GM12878 (cell line): ENCODE measurements around the gene EPHB1. TPM values are rescaled to one million over a fixed set of nuclear protein-coding genes. Genes with fewer than 3 reads are reported as not detected.

Experiments used
- ATAC-seq: fragments of 200-7000 bp; cut with Tn5 transposase; 3 replicates; pipeline ENCODE4 v1.9.1; 2020; ENCODE audit warnings: mild to moderate bottlenecking, moderate library complexity
- BruUV-seq: library from RNA; stranded (reverse); fragments of 400-500 nt; replicated peaks from 2 replicates; lab custom pipeline; 2021; lab: Mats Ljungman, UMichigan
- CTCF ChIA-PET: fragments of 300-600 bp; sonication (Branson Sonifier 250); formaldehyde crosslinking; extraction: SDS; loops from one replicate; lab custom pipeline; 2021; ENCODE audit warnings: inconsistent platforms; lab: Yijun Ruan, JAX
- POLR2A ChIA-PET: fragments of 350-600 bp; formaldehyde crosslinking; extraction: SDS; loops from one replicate; lab custom pipeline; 2021; ENCODE audit warnings: inconsistent platforms; lab: Charles Lee
- RAD21 ChIA-PET: fragments of 300-600 bp; sonication (Branson Sonifier 250); formaldehyde crosslinking; loops from one replicate; lab custom pipeline; 2023; ENCODE audit warnings: antibody characterized with exemption; ENCODE audit not compliant: unreplicated experiment; lab: Charles Lee
- SMC1A ChIA-PET: fragments of 300-600 bp; sonication (Branson Sonifier 250); formaldehyde crosslinking; loops from one replicate; lab custom pipeline; 2023; ENCODE audit not compliant: unreplicated experiment, uncharacterized antibody; lab: Charles Lee
- DNase-seq: peaks from one replicate; pipeline ENCODE4 v3.0.0-alpha.2; 2011; ENCODE audit warnings: low read depth, low spot score
- FAIRE-seq: peaks from 3 replicates; lab custom pipeline; 2011; peaks lifted over from hg19 to GRCh38; lab: Jason Lieb, UNC
- H2AFZ ChIP-seq: 2 replicates; pipeline ENCODE4 v1.6.0; 2011; ENCODE audit warnings: low read depth, low read length, control low read depth; ENCODE audit not compliant: control insufficient read depth
- H3K27ac ChIP-seq: 2 replicates; pipeline ENCODE4 v1.5.1; 2011; ENCODE audit warnings: control low read depth; ENCODE audit not compliant: control insufficient read depth, insufficient read depth
- H3K27me3 ChIP-seq, 2 experiments: replicated peaks in 1 of 2; 2 replicates each; pipeline versions ENCODE4 v1.6.0 to v1.6.1; 2011; ENCODE audit warnings: low read length in 1 of 2; ENCODE audit not compliant: control insufficient read depth in 2 of 2, insufficient read depth in 2 of 2
- H3K36me3 ChIP-seq, 2 experiments: 2 replicates each; pipeline ENCODE4 v1.5.1; 2011; ENCODE audit warnings: low read length in 1 of 2; ENCODE audit not compliant: control insufficient read depth in 2 of 2, insufficient read depth in 2 of 2
- H3K4me1 ChIP-seq: 2 replicates; pipeline ENCODE4 v1.6.1; 2011; ENCODE audit warnings: mild to moderate bottlenecking, low read length, moderate library complexity, mixed read lengths; ENCODE audit not compliant: control insufficient read depth, insufficient read depth
- H3K4me2 ChIP-seq: 2 replicates; pipeline ENCODE4 v1.6.0; 2011; ENCODE audit warnings: control low read depth; ENCODE audit not compliant: control insufficient read depth, insufficient read depth
- H3K4me3 ChIP-seq: fragments of 200-600 bp; sonication (generic); 2 replicates; pipeline ENCODE4 v1.5.1; 2016
- H3K79me2 ChIP-seq: 2 replicates; pipeline ENCODE4 v1.6.0; 2011; ENCODE audit warnings: low read length; ENCODE audit not compliant: control insufficient read depth, insufficient read depth
- H3K9ac ChIP-seq: 2 replicates; pipeline ENCODE4 v1.8.0; 2011; ENCODE audit warnings: low read length, control low read depth, mixed read lengths; ENCODE audit not compliant: control insufficient read depth, insufficient read depth
- H3K9me3 ChIP-seq: replicated peaks from 3 replicates; pipeline ENCODE4 v1.5.1; 2011; ENCODE audit warnings: mild to moderate bottlenecking, low read length; ENCODE audit not compliant: control insufficient read depth, insufficient read depth
- H4K20me1 ChIP-seq: 2 replicates; pipeline ENCODE4 v1.6.0; 2011; ENCODE audit not compliant: control insufficient read depth, insufficient read depth
- MAX ChIP-seq: IDR thresholded peaks from 2 replicates; pipeline ENCODE4 v1.6.1; 2012; ENCODE audit warnings: low read depth, low read length, improper control_type of control experiment
- RAD21 ChIP-seq: IDR thresholded peaks from 2 replicates; pipeline ENCODE4 v1.6.1; 2011; ENCODE audit warnings: mild to moderate bottlenecking, low read depth, low read length, moderate library complexity; ENCODE audit not compliant: insufficient read depth
- SMARCA5 ChIP-seq: fragments of 450-650 bp; IDR thresholded peaks from 2 replicates; pipeline ENCODE4 v1.6.1; 2017; ENCODE audit warnings: mild to moderate bottlenecking
- WGBS: methylation state at CpG from one replicate; pipeline ENCODE4 v1.1.6; 2016; ENCODE audit warnings: low lambda C conversion rate; ENCODE audit not compliant: insufficient replicate concordance, insufficient coverage; ENCODE audit errors: missing lambda C conversion rate; 5-methylcytosine and 5-hydroxymethylcytosine counted together
- in situ Hi-C: fragments of 300-500 bp; cut with MboI; formaldehyde crosslinking; loops from 9 replicates; pipeline ENCODE4 v1.14.3; 2018; ENCODE audit warnings: mixed read lengths
- intact Hi-C: fragments of 100-400 bp; cut with micrococcal nuclease; formaldehyde crosslinking; loops from one replicate; pipeline ENCODE4 v1.14.2; 2022; ENCODE audit not compliant: unreplicated experiment
- polyA plus RNA-seq, 11 experiments: library from polyadenylated mRNA; depleted of rRNA in 4 of 11; unstranded in 6 of 11; stranded (reverse) in 5 of 11; fragments of >200 nt; fragmentation: Nextera tagmentation in 4 of 11; fragmentation: Illumina TruSeq in 1 of 11; extraction: Ambion mirVana in 4 of 11; extraction: Trizol in 1 of 11; gene quantifications; 1 replicate in 1 of 11; 2 replicates in 10 of 11; pipeline versions ENCODE4 v1.2.1 to v1.2.3, GENCODE V29; 2011 to 2016; ENCODE audit warnings: inconsistent platforms in 2 of 11, missing spikeins in 2 of 11, low read depth in 1 of 11
- total RNA-seq, 4 experiments: library from RNA; depleted of rRNA in 3 of 4; stranded (reverse); fragments of >200 nt in 3 of 4; fragmentation: Illumina TruSeq in 1 of 4; extraction: Trizol in 1 of 4; gene quantifications; 2 replicates each; pipeline versions ENCODE4 v1.2.1 to v1.2.3, GENCODE V29; 2013 to 2021

The EPHB1 gene
- total and polyA plus RNA-seq, 10 of the 15 experiments (the other 5 are each of a cell fraction or from before 2014, with no cell fraction given) = 0.33 to 23.8 (median 1.2) TPM

GRCh38 chr3:134802428-134803050 is 7.5 kb downstream of the EPHB1 start:
- no peak for FAIRE-seq
- CTCF ChIA-PET = interaction anchor here (0.6 to 5.0 kb wide), 10 partner anchors 7 to 443 kb away, joined by 3 to 39 read pairs (median 9); no protein-coding TSS in a partner anchor
- Histone ChIP-seq H4K20me1 (no peaks in the 10 kb centered on the region), H3K4me1 (peaks cover 26% of the 10 kb centered on the region), H3K4me3 (no peak overlapping the region), H3K36me3 (0 out of 4 replicates have a peak, but pooled peaks cover 0 to 3% of the 10 kb centered on the region in 2 experiments), H3K9ac (no peak overlapping the region), H3K79me2 (peaks cover 78% of the 10 kb centered on the region), H3K9me3 (no peaks in the 10 kb centered on the region), H3K4me2 (peak overlapping the region; percentile 56), H3K27me3 (no peaks in the 10 kb centered on the region), H3K27ac (peak overlapping the region; percentile 67), H2AFZ (no peak overlapping the region; the same call in 1 of the 2 replicates)
- peak; percentile 15 for ATAC-seq
- 0% methylated on average over 2 of the region's 2 CpGs for WGBS
- intact Hi-C loops (loop anchor here (2.0 kb wide), 1 partner anchor 50 kb away; no protein-coding TSS in a partner anchor), in situ Hi-C loops (no loop called here)
- SMC1A ChIA-PET = interaction anchor here (0.7 to 14.4 kb wide), 18 partner anchors 13 to 448 kb away, joined by 3 to 110 read pairs (median 7); no protein-coding TSS in a partner anchor
- no peak for DNase-seq
- TF ChIP-seq SMARCA5 (0 out of 2 replicates have a peak, but pooled peaks have one; percentile 32), RAD21 (no peak), MAX (0 out of 2 replicates have a peak, but pooled peaks have one; percentile 22)
- RAD21 ChIA-PET = interaction anchor here (1.2 to 10.5 kb wide), 11 partner anchors 7 to 437 kb away, joined by 3 to 146 read pairs (median 6); partner anchors contain the start of gene EPHB1
- POLR2A ChIA-PET = interaction anchor here (0.7 to 1.4 kb wide), 4 partner anchors 15 to 263 kb away, joined by 3 to 9 read pairs (median 3); no protein-coding TSS in a partner anchor
- no TSS peak for BruUV-seq
